ENCODE data around the gene HAO1. TPM values are rescaled to one million over a fixed set of nuclear protein-coding genes. Genes with fewer than 3 reads are reported as not detected.

HAO1 gene
- total and polyA plus RNA-seq, 2 donors (not counting 3 experiments of a cell fraction or from before 2014, with no cell fraction given) = not detected

DNA sequence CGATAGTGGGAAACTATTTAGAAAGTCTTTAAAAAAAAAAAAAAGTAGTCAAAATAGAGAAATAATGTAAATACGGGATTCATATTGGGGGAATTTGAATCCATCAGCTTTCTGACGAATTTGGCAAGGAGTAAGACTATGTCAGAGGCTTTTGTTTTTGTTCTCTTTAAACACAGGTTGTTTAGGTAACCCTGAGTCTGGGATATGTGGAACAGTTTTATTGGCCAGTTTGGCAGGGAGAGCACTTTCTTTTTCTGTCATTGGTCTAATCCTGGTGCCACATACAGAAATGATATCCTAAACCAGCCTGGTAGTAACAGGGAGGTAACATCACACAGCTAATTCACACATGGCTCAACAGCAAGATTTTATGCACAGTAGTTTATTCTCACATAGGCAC lies 27.7 kb downstream of the HAO1 start:
- H4K20me1 ChIP-seq (replicated peaks; ENCODE audit: control insufficient read depth, extremely low read depth, insufficient read depth, low read length) = no peaks in the 10 kb centered on the region
- DNase-seq (ENCODE audit: low read depth, low spot score) (peak; percentile 93), FAIRE-seq (no peak)
- intact Hi-C loops (cut with micrococcal nuclease) = loop anchor here (1.0 kb wide), 1 partner anchor 12 kb away; no protein-coding TSS in a partner anchor
- H3K27me3 ChIP-seq (ENCODE audit: control insufficient read depth in 2 of 2, insufficient read depth in 2 of 2, low read length in 2 of 2) = no peaks in the 10 kb centered on the region
- H3K4me1 ChIP-seq (ENCODE audit: control insufficient read depth, extremely low read depth, insufficient read depth, low read length) = peaks cover 17% of the 10 kb centered on the region
- BruUV-seq (replicated peaks) = no TSS peak
- no peaks in the 10 kb centered on the region for H3K36me3 ChIP-seq (ENCODE audit: control insufficient read depth in 2 of 2, extremely low read depth in 1 of 2, insufficient read depth in 2 of 2, low read length in 2 of 2)
- dilution Hi-C loops (cut with MboI; ENCODE audit: extremely low pct_ligation_motif_present, low sequenced_read_pairs) = no loop called here
- H3K4me3 ChIP-seq (replicated peaks in 1 of 3; ENCODE audit: insufficient read depth in 1 of 3, low read depth in 1 of 3, low read length in 3 of 3) = no peak overlapping the region
- no peaks in the 10 kb centered on the region for H3K9me3 ChIP-seq (replicated peaks; ENCODE audit: control insufficient read depth, insufficient read depth, low read length)
- no peak for TF ChIP-seq MYC (IDR thresholded peaks at IDR 0.05; ENCODE audit: low read depth, low read length)
- no peak for TF ChIP-seq POLR2AphosphoS5 (IDR thresholded peaks at IDR 0.05; ENCODE audit: insufficient read depth, low read depth, low read length)
- no peak for TF ChIP-seq JUN (IDR thresholded peaks at IDR 0.05; ENCODE audit: borderline replicate concordance, insufficient read depth, insufficient read length, low read depth)
- no peak for TF ChIP-seq GATA2 (IDR thresholded peaks at IDR 0.05; ENCODE audit: insufficient read depth, insufficient read length, low read depth, low read length)
- TF ChIP-seq, protein P1, sequence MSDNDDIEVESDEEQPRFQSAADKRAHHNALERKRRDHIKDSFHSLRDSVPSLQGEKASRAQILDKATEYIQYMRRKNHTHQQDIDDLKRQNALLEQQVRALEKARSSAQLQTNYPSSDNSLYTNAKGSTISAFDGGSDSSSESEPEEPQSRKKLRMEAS (IDR thresholded peaks at IDR 0.05; ENCODE audit: insufficient read depth, insufficient read length) = no peak
- TF ChIP-seq POLR2A (IDR thresholded peaks at IDR 0.05; ENCODE audit: low read depth, low read length) = no peak
- TF ChIP-seq, protein P2, sequence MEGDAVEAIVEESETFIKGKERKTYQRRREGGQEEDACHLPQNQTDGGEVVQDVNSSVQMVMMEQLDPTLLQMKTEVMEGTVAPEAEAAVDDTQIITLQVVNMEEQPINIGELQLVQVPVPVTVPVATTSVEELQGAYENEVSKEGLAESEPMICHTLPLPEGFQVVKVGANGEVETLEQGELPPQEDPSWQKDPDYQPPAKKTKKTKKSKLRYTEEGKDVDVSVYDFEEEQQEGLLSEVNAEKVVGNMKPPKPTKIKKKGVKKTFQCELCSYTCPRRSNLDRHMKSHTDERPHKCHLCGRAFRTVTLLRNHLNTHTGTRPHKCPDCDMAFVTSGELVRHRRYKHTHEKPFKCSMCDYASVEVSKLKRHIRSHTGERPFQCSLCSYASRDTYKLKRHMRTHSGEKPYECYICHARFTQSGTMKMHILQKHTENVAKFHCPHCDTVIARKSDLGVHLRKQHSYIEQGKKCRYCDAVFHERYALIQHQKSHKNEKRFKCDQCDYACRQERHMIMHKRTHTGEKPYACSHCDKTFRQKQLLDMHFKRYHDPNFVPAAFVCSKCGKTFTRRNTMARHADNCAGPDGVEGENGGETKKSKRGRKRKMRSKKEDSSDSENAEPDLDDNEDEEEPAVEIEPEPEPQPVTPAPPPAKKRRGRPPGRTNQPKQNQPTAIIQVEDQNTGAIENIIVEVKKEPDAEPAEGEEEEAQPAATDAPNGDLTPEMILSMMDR (IDR thresholded peaks at IDR 0.05; ENCODE audit: extremely low read depth in 1 of 2, insufficient read depth in 1 of 2, low read depth in 1 of 2, low read length in 2 of 2) = no peak
- TF ChIP-seq FOS (IDR thresholded peaks at IDR 0.05; ENCODE audit: borderline replicate concordance, insufficient read depth, low read length) = no peak
- no peak for TF ChIP-seq EZH2 (IDR thresholded peaks at IDR 0.05; ENCODE audit: borderline replicate concordance, low read depth, low read length, severe bottlenecking)
- ChIA-PET POLR2A (no interaction called here), CTCF (interaction anchor here (0.5 to 2.3 kb wide), 4 partner anchors 12 to 725 kb away, joined by 3 to 6 read pairs (median 4); no protein-coding TSS in a partner anchor)
- H3K4me2 ChIP-seq (ENCODE audit: insufficient read depth, low read length) = peak overlapping the region; percentile 20
- H3K9me1 ChIP-seq (replicated peaks; ENCODE audit: control insufficient read depth, extremely low read depth, insufficient read depth, low read length) = no peaks in the 10 kb centered on the region
- no peaks in the 10 kb centered on the region for H3K79me2 ChIP-seq (ENCODE audit: control insufficient read depth, insufficient read depth, low read length)
- peak overlapping the region; percentile 45 for H3K9ac ChIP-seq (replicated peaks; ENCODE audit: extremely low read depth, insufficient read depth, low read length)
- peak overlapping the region; percentile 17 for H2AFZ ChIP-seq (ENCODE audit: low read depth, low read length)
- peak overlapping the region; percentile 56 for H3K27ac ChIP-seq (ENCODE audit: insufficient read depth, low read depth, low read length)

Measured in endothelial cell of umbilical vein (primary cell).